HuH-7.5 (cell line): ENCODE measurements around the gene RDX.
"Not testable (repeated sequence)": the region's sequence is repeated elsewhere in the genome, so short reads cannot be mapped to it uniquely, and the experiment has no call there.

Experiments used
- DNase-seq: peaks from one replicate; pipeline ENCODE4 v3.0.0; 2011; ENCODE audit warnings: low spot score

The RDX gene

DNA sequence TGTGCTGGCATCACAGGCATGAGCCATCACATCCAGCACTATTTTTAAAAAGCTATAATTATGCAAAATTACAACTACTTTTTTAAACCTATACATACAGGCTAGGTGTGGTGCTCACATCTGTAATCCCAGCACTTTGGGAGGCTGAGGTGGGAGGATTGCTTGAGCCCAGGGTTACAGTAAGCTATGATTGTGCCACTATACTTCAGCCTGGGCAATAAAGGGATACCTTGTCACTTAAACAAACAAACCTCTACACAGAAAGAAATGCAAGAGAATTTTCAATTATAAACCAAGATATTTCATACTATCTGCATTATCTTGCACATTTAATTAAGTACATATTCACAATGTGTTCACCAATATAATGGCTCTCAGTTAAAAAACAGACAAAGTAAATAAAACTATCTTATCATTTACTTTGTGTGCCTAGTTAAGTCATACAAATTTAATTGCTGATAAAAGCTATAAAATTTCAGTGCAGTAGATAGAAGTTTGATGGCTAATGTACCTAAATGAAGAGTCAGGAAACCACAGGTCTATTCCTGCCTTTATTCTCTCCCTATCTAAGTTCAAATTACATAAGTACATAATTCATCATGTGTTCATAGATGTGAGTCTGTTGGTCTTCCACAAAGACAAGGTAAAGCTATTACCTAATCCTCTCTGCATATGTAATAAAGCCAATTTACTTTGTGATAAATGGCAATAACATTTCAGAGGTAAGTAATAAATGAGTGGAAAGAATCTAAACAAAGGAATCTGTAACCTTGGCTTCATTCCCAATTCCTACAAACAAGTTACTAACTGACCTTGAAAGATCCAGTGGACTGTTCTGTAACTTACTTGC, 9.0 kb upstream of the RDX start:
- peak; percentile 19 for DNase-seq

DNA sequence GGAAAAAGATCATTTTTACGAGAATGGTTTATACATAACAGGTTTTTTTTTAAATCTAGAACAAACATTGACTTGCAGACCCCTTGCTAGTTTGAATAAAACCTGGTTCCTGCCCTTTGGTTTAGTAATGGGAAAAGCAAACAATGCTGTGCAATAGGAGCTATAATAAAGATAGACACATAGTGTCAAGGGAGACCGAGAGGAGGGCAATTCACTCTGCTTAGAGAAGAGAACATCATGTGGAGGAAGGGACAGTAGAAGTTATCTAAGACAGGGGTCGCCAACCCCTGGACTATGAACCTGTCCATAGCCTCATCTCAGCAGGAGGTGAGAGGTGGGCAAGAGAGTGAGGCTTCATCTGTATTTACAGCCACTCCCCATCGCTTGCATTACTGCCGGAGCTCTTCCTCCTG, 7.0 kb upstream of the RDX start:
- DNase-seq: peak; percentile 41

DNA sequence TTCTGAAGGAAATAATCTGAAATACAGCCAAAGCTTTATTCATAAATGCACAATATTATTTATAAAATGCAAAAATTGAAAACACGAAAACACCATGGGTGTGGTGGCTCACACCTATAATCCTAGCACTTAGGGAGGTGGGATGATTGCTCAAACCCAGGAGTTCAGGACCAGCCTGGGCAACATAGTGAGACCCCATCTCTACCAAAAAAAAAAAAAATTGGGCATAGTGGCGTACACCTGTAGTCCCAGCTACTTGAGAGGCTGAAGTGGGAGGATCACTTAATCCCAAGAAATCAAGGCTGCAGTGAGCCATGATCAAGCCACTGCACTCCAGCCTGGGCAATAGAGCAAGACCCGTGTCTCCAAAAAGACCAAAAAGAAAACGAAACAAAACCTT, 5.2 kb upstream of the RDX start:
- no peak for DNase-seq

DNA sequence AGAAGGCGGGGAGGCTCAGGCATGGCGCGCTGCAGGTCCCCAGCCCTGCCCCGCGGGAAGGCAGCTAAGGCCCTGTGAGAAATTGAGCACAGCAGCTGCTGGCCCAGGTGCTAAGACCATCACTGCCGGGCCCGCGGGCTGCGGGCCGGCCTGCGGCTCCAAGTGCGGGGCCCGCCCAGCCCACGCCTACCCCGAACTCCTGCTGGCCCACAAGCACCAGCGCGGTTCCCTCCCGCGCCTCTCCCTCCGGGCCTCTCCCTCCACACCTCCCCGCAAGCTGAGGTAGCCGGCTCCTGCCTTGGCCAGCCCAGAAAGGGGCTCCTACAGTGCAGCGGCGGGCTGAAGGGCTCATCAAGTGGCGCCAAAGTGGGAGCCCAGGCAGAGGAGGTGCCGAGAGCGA, 4.6 kb upstream of the RDX start:
- no peak for DNase-seq

GRCh38 chr11:110299006-110299785, 2.8 kb upstream of the RDX start:
- DNase-seq: no peak

GRCh38 chr11:110298301-110298765, 1.9 kb upstream of the RDX start:
- peak; percentile 46 for DNase-seq

DNA sequence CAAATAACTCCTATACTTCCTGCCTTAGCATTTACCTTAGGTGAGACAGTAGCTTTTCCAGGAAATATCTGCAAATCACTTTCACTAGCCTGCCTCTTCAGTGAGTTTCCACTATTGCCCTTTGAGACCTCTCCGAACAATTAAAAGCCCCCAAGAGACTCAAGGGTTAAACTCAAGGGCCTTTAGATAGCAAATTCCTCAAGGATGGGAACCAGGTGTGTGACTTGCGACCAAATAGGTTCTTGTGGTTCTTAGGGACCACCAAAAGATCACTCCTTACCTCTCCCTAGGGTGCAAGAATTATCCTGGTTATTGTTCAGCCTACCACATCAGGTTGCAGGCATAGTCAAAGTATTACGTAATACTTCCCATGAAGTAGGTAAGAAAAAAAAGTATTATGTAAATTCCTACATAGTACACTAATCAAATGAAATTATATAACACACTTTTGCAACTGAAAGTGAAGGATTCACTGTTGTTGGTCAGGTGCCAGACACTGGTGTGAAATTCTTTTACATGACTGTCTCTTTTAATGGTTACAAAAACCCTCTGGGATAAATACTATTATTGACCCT, 1.4 kb upstream of the RDX start:
- DNase-seq: peak; percentile 59

GRCh38 chr11:110297076-110297725, 787 bp upstream of the RDX start:
- DNase-seq: peak; percentile 42

DNA sequence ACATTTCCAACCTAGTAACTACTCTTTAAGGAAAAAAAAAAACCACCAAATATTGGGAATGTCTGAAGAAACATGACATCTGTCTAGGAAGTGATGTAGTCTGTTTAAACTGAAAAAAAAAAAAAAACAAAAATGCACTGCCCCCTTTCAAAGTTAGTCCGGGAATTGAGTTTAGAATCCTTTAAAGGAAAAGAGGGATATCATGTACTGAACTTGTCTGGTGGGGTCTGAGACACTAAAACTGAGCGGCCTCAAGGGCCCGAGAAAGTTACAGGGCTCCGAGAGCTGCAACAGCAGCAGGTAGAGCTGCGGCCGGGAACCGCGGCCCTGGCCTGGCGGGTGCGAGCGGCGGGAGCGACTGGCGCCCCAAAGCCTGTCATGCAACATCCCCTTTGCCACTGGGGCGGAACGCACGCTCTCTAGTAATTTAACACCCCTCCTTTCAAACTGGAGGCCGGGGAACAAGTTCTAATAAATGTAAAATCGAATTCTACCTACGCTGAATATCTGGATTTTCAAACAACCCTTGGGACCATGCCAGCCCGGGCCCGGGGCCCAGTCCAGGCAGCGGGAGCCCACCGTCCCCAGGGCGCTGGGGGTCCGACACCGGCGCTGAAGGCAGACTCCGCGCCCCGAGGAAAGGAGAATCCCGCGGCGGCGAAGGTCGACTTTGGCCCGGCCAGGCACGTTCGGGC, 736 bp downstream of the RDX start:
- DNase-seq: peak; percentile 44

GRCh38 chr11:110295086-110295485, 1.3 kb downstream of the RDX start:
- DNase-seq: no peak

DNA sequence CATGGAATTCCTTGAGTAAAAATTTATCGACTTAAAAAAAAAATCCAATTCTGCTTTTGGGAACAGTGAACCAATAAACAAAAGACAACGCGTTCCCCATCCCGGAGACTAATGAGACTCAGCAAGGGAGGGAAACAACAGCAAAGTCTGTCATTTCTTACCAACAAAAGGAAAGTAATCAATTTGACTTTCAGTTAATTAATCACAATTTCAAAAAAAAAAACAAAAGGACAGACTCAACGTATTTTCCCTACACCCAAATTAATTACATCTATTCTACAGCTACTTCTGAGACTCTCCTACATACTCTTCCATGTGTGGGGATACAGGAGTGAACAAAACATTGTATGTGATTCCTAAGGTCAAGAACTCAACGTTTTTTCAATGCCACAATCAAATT, 1.9 kb downstream of the RDX start:
- DNase-seq: no peak

GRCh38 chr11:110293389-110293788, 3.0 kb downstream of the RDX start:
- DNase-seq: peak; percentile 11

DNA sequence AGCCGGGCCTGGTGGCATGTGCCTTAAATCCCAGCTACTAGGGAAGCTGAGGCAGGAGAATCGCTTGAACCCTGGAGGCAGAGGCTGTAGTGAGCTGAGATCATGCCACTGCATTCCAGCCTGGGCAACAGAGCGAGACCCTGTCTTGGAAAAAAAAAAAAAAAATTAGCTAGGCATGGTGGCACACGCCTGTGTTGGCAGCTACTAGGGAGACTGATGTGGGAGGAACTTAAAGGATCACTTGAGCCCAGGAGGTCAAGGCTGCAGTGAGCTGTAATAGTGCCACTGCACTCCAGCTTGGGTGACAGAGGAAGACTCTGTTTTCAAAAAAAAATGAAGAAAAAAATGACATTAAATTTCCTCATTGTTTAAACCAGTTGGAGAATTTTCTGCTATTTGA, 4.3 kb downstream of the RDX start:
- not testable (repeated sequence) for DNase-seq

DNA sequence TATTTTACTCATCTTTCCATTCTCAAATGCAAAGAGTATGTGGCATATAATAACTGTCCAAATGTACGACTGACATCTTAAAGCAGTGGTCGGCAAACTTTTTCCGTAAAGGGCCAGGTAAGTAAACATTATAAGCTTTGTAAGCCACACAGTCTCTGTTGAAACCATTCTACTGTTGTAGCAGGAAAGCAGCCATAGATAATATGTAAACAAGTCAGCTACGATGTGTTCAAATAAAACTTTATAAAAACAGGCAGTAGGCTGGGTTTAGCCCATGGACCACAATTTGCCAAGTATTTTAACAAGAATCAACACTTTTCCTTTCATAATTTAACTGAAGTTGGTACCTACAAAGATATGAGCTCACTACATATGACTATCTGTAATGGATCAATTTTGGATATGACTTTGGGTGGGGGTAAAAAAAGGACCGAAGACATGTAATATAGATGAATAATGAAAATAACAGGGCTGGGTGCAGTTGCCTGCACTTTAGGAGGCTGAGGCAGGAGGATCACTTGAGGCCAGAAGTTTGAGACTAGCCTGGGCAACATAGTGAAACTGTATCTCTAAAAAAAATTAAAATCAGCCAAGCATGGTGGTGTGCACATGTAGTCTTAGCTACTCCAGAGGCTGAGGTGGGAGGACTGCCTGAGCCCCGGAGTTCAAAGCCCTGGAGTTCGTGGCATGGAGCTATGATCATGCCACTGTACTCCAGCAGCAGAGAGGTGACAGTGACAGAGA, 5.7 kb downstream of the RDX start:
- DNase-seq: no peak

DNA sequence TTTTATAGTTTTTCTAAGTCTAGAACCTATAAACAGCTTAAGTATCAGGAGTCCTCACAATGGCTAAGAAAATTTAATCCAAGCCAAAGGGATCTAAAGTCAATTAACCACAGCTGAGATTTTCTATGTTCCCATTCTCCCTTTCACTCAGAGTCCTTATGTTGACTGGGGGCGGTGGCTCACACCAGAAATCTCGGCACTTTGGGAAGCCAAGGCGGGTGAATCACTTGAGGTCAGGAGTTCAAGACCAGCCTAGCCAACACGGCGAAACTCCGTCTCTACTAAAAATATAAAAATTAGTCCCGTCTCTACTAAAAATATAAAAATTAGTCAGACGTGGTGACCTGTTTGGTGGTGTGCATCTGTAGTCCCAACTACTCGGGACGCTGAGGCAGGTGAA, 6.9 kb downstream of the RDX start:
- no peak for DNase-seq

DNA sequence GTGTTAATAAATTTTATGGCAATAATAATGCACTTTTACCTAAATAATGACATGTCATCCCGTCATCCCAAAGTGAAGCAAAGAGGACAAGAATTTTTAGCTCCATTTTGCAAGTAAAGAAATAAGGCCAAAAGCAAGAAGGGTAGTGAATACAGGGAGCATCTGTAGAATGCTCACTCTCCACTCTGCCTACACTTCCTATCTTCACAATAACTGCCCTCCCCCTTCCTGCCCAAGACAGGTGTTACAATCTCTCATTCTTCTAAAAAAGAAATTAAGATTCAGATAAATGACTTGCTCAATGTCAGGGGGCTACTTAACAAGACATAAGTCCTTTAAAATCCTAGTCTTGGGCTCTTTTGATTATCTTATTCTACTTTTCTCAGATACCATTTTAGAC, 8.9 kb downstream of the RDX start:
- no peak for DNase-seq

- DNase-seq: no peak
Observed at GRCh38 chr11:110286298-110287040, 9.9 kb downstream of the RDX start.

- no peak for DNase-seq
Observed at GRCh38 chr11:110283862-110284261, 12.6 kb downstream of the RDX start.

- DNase-seq: not testable (repeated sequence)
Observed at GRCh38 chr11:110280595-110280994, 15.8 kb downstream of the RDX start.

- no peak for DNase-seq
Observed at GRCh38 chr11:110279881-110280280, 16.5 kb downstream of the RDX start.
